HG03060 (cell line): ENCODE results near the gene WEE2.
"Not testable (repeated sequence)": the region's sequence is repeated elsewhere in the genome, so short reads cannot be mapped to it uniquely, and the experiment has no call there.

Experiments used
- ATAC-seq: cut with Tn5 transposase; IDR thresholded peaks from one replicate; pipeline ENCODE4 v1.9.1; 2021; ENCODE audit warnings: low read depth, moderate number of reproducible peaks; ENCODE audit not compliant: unreplicated experiment

Gene WEE2

GRCh38 chr7:141710301-141710700 lies 2.1 kb downstream of the WEE2 start:
- no peak for ATAC-seq

GRCh38 chr7:141712603-141713255 lies 4.6 kb downstream of the WEE2 start:
- no peak for ATAC-seq

GRCh38 chr7:141713890-141714289 lies 5.7 kb downstream of the WEE2 start:
- ATAC-seq, result no peak

- no peak for ATAC-seq
Measured at GRCh38 chr7:141714571-141714970, 6.4 kb downstream of the WEE2 start.

- no peak for ATAC-seq
Measured at GRCh38 chr7:141715018-141715417, 6.9 kb downstream of the WEE2 start.

GRCh38 chr7:141715794-141716689 lies 7.9 kb downstream of the WEE2 start:
- ATAC-seq, result no peak

- ATAC-seq, result no peak
Measured at GRCh38 chr7:141717450-141717849, 9.3 kb downstream of the WEE2 start.

- ATAC-seq, result no peak
Measured at GRCh38 chr7:141722529-141722928, 14.4 kb downstream of the WEE2 start.

- ATAC-seq, result no peak
Measured at GRCh38 chr7:141729020-141729419, 20.9 kb downstream of the WEE2 start.

GRCh38 chr7:141731476-141732149 lies 23.5 kb downstream of the WEE2 start:
- ATAC-seq, result no peak

GRCh38 chr7:141737118-141737835 lies 29.1 kb downstream of the WEE2 start:
- no peak for ATAC-seq

GRCh38 chr7:141737836-141738591 lies 29.9 kb downstream of the WEE2 start, which contains the start of gene SSBP1:
SSBP1 (plus strand) TSS chr7:141738358; CDS start chr7:141739167, 809 bp downstream.
- peak; percentile 93 for ATAC-seq

GRCh38 chr7:141738592-141739013 lies 30.4 kb downstream of the WEE2 start:
- no peak for ATAC-seq

- ATAC-seq, result no peak
Measured at GRCh38 chr7:141739250-141739649, 31.1 kb downstream of the WEE2 start.

- ATAC-seq, result no peak
Measured at GRCh38 chr7:141742229-141742628, 34.1 kb downstream of the WEE2 start.

- ATAC-seq, result no peak
Measured at GRCh38 chr7:141744131-141744530, 36.0 kb downstream of the WEE2 start.

- no peak for ATAC-seq
Measured at GRCh38 chr7:141748396-141748795, 40.2 kb downstream of the WEE2 start.

GRCh38 chr7:141751904-141752303 lies 43.8 kb downstream of the WEE2 start:
- ATAC-seq, result not testable (repeated sequence)

GRCh38 chr7:141752634-141753033 lies 44.5 kb downstream of the WEE2 start:
- ATAC-seq, result no peak

- ATAC-seq, result no peak
Measured at GRCh38 chr7:141754939-141755338, 46.8 kb downstream of the WEE2 start.
